AG10803 (cell line): ENCODE data around the gene MBNL1.

ENCODE experiments used
- DNase-seq: peaks from one replicate; pipeline ENCODE4 v3.0.0; 2010; ENCODE audit warnings: low read depth
- H3K4me3 ChIP-seq: 2 replicates; pipeline ENCODE4 v1.5.1; 2011; ENCODE audit warnings: mild to moderate bottlenecking, low read length, control low read depth
- CTCF ChIP-seq: conservative IDR thresholded peaks from 2 replicates; pipeline ENCODE4 v1.5.1; 2011; ENCODE audit warnings: mild to moderate bottlenecking, low read length, control low read depth, inconsistent platforms

Gene MBNL1

GRCh38 chr3:152313430-152313829 lies 44.7 kb downstream of the MBNL1 start:
- H3K4me3 ChIP-seq: no peak overlapping the region
- no peak for TF ChIP-seq CTCF
- DNase-seq: no peak

- TF ChIP-seq CTCF: no peak
- DNase-seq: no peak
- H3K4me3 ChIP-seq: no peak overlapping the region
Measured at GRCh38 chr3:152313914-152314313, 45.2 kb downstream of the MBNL1 start.

GRCh38 chr3:152314677-152315353 lies 46.1 kb downstream of the MBNL1 start:
- TF ChIP-seq CTCF: no peak
- no peak overlapping the region for H3K4me3 ChIP-seq
- DNase-seq: peak; percentile 46

GRCh38 chr3:152315623-152316022 lies 46.9 kb downstream of the MBNL1 start:
- H3K4me3 ChIP-seq: no peak overlapping the region
- DNase-seq: no peak
- no peak for TF ChIP-seq CTCF

- H3K4me3 ChIP-seq: no peak overlapping the region
- no peak for DNase-seq
- TF ChIP-seq CTCF: no peak
Measured at GRCh38 chr3:152316318-152316717, 47.6 kb downstream of the MBNL1 start.

GRCh38 chr3:152317184-152317583 lies 48.5 kb downstream of the MBNL1 start:
- no peak for DNase-seq
- H3K4me3 ChIP-seq: no peak overlapping the region
- no peak for TF ChIP-seq CTCF

GRCh38 chr3:152317956-152318355 lies 49.2 kb downstream of the MBNL1 start:
- DNase-seq: peak; percentile 54
- no peak for TF ChIP-seq CTCF
- H3K4me3 ChIP-seq: no peak overlapping the region
